BJ (cell line): ENCODE data around the gene TRIM65. TPM values are rescaled to one million over a fixed set of nuclear protein-coding genes. Genes with fewer than 3 reads are reported as not detected.
"Not testable (repeated sequence)": the region's sequence is repeated elsewhere in the genome, so short reads cannot be mapped to it uniquely, and the experiment has no call there.

Experiments
- CTCF ChIA-PET: fragments of 350-600 bp; formaldehyde crosslinking; extraction: SDS; loops from one replicate; lab custom pipeline; 2021; ENCODE audit warnings: antibody characterized with exemption, inconsistent platforms; lab: Yijun Ruan, JAX
- POLR2A ChIA-PET: fragments of 300-600 bp; sonication (Branson Sonifier 250); formaldehyde crosslinking; extraction: SDS; loops from one replicate; lab custom pipeline; 2021; ENCODE audit warnings: antibody characterized with exemption; lab: Charles Lee
- DNase-seq: peaks from one replicate; pipeline ENCODE4 v3.0.0-alpha.2; 2011; ENCODE audit warnings: low read depth
- H3K27me3 ChIP-seq: 2 replicates; pipeline ENCODE4 v1.6.0; 2011; ENCODE audit warnings: low read length; ENCODE audit not compliant: control insufficient read depth, insufficient read depth
- H3K36me3 ChIP-seq: 2 replicates; pipeline ENCODE4 v1.5.1; 2011; ENCODE audit warnings: low read length; ENCODE audit not compliant: control insufficient read depth, insufficient read depth
- H3K4me3 ChIP-seq: 2 replicates; pipeline ENCODE4 v1.5.1; 2011; ENCODE audit warnings: low read depth, mild to moderate bottlenecking, control low read depth, low read length
- polyA plus RNA-seq: library from polyadenylated mRNA; depleted of rRNA; stranded (reverse); fragments of >200 nt; gene quantifications from 2 replicates; pipeline ENCODE4 v1.2.3, GENCODE V29; 2011
- TF ChIP-seq, protein P1 (sequence below): IDR thresholded peaks from 2 replicates; pipeline ENCODE4 v1.5.1; 2011; ENCODE audit warnings: low read depth, mild to moderate bottlenecking, control low read depth, inconsistent platforms, low read length, moderate library complexity; ENCODE audit not compliant: insufficient read depth

Gene TRIM65
- polyA plus RNA-seq, 1 experiment = 8.6 TPM

DNA sequence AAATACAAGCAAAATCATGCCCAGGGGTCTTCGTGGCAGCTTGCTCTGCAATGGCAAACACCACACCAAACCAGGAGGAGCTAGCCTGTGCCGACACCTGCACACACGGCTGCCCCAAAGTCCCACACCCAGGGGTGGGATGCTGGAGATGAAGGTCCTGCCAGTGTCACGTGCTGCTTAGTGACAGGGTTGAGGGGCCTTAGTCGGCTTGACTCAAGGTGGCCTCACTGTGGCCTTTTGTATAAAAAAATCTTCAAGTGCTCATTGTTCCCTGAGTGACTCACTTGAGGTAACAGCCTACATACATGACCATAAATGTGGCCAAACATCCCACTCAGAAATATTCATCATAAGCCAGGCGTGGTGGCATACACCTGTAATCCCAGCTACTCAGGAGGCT is 7.3 kb downstream of the TRIM65 start:
- ChIA-PET POLR2A (interaction anchor here (0.6 kb wide), 1 partner anchor 15 kb away, joined by 3 read pairs; no protein-coding TSS in a partner anchor), CTCF (interaction anchor here (0.8 to 1.2 kb wide), 2 partner anchors 25 to 107 kb away, joined by 3 to 4 read pairs; no protein-coding TSS in a partner anchor)
- H3K4me3 ChIP-seq = no peak overlapping the region
- H3K36me3 ChIP-seq = peaks cover 10% of the 10 kb centered on the region
- TF ChIP-seq, protein P1, sequence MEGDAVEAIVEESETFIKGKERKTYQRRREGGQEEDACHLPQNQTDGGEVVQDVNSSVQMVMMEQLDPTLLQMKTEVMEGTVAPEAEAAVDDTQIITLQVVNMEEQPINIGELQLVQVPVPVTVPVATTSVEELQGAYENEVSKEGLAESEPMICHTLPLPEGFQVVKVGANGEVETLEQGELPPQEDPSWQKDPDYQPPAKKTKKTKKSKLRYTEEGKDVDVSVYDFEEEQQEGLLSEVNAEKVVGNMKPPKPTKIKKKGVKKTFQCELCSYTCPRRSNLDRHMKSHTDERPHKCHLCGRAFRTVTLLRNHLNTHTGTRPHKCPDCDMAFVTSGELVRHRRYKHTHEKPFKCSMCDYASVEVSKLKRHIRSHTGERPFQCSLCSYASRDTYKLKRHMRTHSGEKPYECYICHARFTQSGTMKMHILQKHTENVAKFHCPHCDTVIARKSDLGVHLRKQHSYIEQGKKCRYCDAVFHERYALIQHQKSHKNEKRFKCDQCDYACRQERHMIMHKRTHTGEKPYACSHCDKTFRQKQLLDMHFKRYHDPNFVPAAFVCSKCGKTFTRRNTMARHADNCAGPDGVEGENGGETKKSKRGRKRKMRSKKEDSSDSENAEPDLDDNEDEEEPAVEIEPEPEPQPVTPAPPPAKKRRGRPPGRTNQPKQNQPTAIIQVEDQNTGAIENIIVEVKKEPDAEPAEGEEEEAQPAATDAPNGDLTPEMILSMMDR = no peak
- DNase-seq = no peak
- no peaks in the 10 kb centered on the region for H3K27me3 ChIP-seq

- POLR2A ChIA-PET = no interaction called here
- DNase-seq = no peak
- Histone ChIP-seq H3K27me3 (no peaks in the 10 kb centered on the region), H3K36me3 (peaks cover 10% of the 10 kb centered on the region), H3K4me3 (no peak overlapping the region)
- CTCF ChIA-PET = interaction anchor here (2.4 kb wide), 1 partner anchor 11 kb away, joined by 17 read pairs; the partner anchor contains the start of gene TRIM47
- TF ChIP-seq, protein P1 = no peak
Measured at GRCh38 chr17:75888484-75888883, 8.3 kb downstream of the TRIM65 start.

GRCh38 chr17:75885860-75886259 is 10.9 kb downstream of the TRIM65 start:
- DNase-seq, H3K27me3 ChIP-seq, H3K4me3 ChIP-seq, H3K36me3 ChIP-seq, POLR2A ChIA-PET: not testable (repeated sequence)
- CTCF ChIA-PET = interaction anchor here (1.3 to 2.7 kb wide), 3 partner anchors 10 to 30 kb away, joined by 3 to 9 read pairs (median 5); partner anchors contain the start of gene TRIM65

DNA sequence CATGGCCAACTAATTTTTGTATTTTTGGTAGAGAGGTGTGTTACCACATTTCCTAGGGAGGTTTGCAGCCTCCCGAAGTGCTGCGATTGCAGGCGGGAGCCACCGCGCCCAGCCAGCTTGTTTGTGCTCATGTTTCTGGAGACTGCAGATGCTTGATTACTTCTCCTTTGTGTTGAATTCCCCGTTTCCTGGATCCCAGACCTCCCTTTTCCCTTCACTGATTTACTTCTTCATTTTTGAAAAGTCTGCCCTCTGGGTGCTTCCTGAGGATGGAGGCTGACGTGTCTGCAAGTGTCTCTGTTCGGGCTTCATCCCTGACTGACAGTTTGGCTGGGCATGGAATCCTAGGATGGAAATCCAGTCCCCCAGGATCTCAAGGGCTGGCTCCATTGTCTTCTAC is 11.3 kb downstream of the TRIM65 start:
- Histone ChIP-seq H3K36me3 (peaks cover under 1% of the 10 kb centered on the region; the same call in 1 of the 2 replicates), H3K4me3 (no peak overlapping the region), H3K27me3 (peaks cover 2% of the 10 kb centered on the region; the same call in 1 of the 2 replicates)
- DNase-seq = no peak
- ChIA-PET POLR2A (no interaction called here), CTCF (interaction anchor here (1.4 to 2.7 kb wide), 2 partner anchors 11 to 24 kb away, joined by 5 to 9 read pairs; partner anchors contain the start of gene TRIM65)
- TF ChIP-seq, protein P1 = no peak

DNA sequence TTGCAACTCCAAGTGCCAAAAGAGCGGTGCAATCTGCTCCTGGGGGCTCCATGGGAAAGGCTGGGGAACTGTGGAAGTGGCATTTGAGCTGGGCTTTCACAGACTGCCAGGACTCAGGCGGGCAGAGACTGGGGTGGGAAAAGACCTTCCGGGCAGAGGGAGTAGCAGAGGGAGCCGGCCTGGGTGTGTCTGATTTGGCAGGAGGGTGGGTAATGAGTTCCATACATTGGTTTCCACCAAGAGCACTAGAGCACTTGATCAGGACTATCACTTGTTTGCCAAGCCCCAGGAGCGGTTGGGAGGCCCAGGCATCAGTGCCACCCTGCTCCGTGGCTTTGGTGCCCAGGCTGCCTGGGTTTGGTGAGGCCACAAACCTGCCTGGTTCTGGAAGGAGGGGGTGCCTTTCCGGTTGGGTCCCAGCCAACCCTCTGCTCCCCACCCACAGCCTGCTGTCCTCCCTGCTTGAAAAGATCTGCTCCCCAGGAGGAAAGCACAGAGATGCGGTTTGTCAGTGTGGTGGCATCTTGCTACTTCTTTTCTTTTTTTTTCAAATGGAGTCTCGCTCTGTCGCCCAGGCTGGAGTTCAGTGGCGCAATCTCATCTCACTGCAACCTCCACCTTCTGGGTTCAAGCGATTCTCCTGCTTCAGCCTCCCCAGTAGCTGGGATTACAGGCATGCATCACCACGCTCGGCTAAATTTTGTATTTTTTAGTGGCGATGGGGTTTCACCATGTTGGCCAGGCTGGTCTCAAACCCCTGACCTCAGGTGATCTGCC is 14.9 kb downstream of the TRIM65 start:
- H3K27me3 ChIP-seq = peaks cover 2% of the 10 kb centered on the region; the same call in 1 of the 2 replicates
- TF ChIP-seq, protein P1 = no peak
- no peak for DNase-seq
- no peaks in the 10 kb centered on the region for H3K36me3 ChIP-seq
- CTCF ChIA-PET = interaction anchor here (0.9 to 1.0 kb wide), 2 partner anchors 26 to 248 kb away, joined by 3 to 4 read pairs; partner anchors contain the start of genes SMIM5 and WBP2
- H3K4me3 ChIP-seq = no peak overlapping the region
- POLR2A ChIA-PET = no interaction called here
